ENCODE results near the gene LARP6.

GRCh38 chr15:70829371-70830166 is 24.4 kb downstream of the LARP6 start:
- TF ChIP-seq CTCF (conservative IDR thresholded peaks at IDR 0.05) = no peak
- TF ChIP-seq EZH2 (IDR thresholded peaks at IDR 0.05; ENCODE audit: low read depth) = no peak

All from PC-9 (cell line).